HG03521 (cell line): ENCODE measurements around the gene BAX.

ENCODE experiments used
- ATAC-seq: cut with Tn5 transposase; IDR thresholded peaks from one replicate; pipeline ENCODE4 v1.9.1; 2021; ENCODE audit warnings: mild to moderate bottlenecking, moderate library complexity; ENCODE audit not compliant: unreplicated experiment

The BAX gene

DNA sequence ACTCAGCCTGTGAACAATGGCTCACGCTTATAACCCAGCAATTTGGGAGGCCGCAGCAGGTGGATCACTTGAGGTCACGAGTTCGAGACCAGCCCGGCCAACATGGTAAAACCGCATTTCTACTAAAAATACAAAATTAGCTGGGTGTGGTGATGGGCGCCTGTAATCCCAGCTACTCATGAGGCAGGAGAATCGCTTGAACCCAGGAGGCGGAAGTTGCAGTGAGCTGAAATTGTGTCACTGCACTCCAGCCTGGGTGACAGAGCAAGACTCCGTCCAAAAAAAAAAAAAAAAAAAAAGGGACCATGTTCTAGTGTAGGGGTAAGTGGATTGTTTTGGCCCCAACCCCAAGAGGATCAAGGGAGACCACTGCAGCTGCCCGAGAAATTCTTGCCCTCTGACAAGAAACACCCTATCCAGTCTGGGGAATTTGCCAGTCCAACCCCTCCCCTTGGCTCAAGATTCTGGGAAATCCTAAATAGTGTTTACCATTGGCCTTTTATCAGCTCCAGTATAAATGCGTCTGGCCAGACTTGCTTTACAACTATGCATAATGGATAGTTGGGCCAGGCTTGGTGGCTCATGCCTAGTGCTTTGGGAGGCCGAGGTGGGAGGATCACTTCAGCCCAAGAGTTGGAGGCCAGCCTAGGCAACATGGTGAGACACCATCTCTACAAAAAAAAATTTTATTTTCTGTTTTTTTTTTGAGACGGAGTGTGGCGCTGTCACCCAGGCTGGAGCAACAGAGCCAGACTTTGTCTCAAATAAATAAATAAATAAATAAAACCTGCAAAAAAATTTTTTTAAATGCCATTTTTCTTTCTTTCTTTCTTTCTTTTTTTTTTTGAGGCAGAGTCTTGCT lies 26.3 kb upstream of the BAX start:
- no peak for ATAC-seq

DNA sequence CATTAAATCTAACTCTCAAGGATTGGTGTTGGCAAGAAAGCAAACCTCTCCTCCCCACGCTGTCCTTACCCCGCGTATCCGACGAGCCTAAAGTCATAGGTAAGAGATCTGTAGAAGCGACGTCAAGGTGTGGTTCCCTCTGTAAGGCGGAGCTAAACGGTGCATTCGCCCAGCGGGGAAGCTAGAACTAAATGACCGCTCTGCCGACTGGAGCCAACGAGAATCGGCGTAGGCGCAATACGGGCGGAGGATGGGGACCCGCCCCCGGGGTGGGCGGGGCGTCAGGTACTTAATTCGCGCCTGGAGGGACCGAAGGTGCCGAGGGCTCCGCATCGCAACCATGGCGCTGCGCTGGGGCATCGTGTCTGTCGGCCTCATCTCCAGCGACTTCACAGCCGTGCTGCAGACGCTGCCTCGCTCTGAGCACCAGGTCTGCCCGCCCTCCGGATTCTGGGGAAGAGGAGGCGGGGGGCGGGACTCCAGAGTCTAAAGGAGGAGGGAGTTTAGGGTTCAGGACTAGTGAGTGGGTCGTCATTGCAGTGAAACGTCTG lies 21.2 kb upstream of the BAX start, which contains the start of gene DHDH:
DHDH (plus strand) TSS at position 318 of the 551 bp plus-strand sequence; CDS start at position 341, 23 bp downstream.
- no peak for ATAC-seq

DNA sequence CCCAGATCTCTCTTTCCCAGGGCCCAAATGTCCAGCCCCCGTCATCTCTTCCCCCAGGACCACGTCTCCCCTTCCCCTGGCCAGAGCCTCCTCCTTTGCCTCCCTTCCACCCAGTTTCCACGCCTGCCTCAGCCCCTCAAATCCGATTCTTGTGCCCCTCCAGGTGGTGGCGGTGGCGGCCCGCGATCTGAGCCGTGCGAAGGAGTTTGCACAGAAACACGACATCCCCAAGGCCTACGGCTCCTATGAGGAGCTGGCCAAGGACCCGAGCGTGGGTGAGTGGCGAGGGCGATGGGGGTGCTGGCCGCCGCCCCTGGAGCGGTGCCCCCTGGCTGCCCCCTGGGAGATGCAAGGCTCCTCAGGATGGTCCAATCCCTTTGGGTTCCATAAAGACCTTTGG lies 19.8 kb upstream of the BAX start:
- no peak for ATAC-seq

DNA sequence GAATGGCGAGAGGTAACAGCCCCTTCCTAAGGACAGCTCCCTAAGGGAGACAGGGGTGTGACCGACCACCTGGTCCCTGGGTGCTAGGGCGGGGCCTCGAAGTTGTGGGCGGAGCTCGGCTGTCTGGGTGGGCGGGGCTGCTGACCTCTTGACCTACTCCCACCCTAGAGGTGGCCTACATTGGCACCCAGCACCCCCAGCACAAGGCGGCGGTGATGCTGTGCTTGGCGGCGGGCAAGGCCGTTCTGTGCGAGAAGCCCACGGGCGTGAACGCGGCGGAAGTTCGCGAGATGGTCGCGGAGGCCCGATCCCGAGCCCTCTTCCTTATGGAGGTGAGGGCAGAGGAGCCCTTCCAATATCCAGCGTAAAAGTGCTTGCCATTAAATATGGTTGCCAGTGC lies 18.8 kb upstream of the BAX start:
- ATAC-seq = no peak

DNA sequence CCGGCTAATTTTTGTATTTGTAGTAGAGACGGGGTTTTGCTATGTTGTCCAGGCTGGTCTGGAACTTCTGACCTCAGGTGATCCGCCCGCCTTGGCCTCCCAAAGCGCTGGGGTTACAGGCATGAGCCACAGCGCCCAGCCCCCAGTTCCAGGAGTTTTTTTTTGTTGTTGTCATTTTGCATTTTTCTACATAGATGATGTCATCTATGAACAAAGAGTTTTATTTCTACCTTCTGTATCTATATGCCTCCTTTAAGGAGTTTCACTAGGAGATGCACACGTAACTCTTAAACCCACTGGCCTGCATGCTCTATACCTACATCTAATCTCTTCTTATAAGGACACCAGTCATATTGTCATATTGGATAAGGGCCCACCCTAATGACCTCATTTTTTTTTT lies 16.4 kb upstream of the BAX start:
- no peak for ATAC-seq

DNA sequence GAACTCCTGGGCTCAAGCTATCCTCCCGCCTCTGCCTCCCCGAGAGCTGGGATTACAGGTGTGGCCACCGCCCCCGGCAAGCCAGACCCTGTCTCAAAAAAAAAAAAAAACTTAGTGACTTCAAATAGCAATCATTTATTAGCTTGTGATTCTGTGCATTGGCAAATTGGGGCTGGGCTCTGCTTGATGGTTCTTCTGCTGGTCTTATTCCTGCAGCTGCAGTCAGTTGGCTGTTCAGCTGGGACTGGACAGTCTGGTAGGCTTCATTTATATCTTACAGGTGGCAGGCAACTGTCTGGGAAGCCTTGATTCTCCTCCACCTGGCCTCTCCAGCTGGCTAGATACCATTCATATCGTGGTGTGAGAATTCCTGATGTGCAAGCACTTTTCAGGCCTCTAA lies 13.8 kb upstream of the BAX start:
- ATAC-seq = no peak

DNA sequence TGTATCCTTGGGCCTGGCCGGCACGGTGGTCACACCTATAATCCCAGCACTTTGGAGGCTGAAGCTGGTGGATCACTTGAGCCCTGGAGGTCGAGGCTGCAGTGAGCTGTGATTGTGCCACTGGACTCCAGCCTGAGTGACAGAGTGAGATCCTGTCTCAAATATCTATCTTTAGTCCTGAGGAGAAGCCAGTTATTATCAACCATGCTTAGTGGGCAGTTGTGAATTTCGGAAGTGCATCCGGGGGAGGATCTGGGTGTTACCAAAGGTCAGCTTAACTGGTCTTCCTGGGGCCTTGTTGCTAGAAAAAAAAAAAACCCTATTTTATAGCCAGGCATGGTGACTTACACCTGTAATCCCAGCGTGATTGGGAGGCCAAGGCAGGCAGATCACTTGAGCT lies 11.6 kb upstream of the BAX start:
- no peak for ATAC-seq

DNA sequence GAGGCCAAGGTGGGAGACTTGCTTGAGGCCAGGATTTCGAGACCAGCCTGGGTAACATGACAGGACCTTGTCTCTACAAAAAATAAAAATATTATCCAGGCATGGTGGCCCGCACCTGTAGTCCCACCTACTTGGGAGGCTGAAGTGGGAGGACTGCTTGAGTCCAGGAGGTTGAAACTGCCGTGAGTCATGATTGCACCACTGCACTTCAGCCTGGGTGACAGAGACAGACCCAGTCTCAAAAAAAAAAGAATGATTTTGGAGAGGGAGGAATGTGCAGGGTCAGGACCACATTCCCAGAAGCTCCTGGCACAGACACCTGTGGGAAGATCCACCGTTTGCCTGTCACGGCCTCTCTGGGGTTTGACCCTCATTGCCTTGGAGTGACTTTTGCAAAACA lies 9.3 kb upstream of the BAX start:
- ATAC-seq = no peak

DNA sequence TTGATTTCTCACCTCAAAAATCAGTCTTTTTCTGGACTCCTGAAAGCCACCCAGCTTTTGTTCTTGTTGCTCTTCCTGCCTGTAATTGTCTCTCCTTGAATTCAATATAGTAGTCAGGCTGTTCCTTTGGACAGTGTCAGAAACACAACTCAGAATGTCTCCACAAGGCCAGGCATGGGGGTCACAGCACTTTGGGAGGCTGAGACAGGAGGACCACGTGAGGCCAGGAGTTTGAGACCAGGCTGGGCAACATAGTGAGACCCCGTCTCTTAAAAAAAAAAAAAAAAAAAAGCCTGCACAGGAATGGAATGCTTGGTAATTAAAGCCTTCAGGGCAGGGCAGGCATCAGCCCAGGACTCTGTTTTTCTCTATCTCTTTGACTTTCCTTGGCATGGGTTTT lies 8.9 kb upstream of the BAX start:
- no peak for ATAC-seq

DNA sequence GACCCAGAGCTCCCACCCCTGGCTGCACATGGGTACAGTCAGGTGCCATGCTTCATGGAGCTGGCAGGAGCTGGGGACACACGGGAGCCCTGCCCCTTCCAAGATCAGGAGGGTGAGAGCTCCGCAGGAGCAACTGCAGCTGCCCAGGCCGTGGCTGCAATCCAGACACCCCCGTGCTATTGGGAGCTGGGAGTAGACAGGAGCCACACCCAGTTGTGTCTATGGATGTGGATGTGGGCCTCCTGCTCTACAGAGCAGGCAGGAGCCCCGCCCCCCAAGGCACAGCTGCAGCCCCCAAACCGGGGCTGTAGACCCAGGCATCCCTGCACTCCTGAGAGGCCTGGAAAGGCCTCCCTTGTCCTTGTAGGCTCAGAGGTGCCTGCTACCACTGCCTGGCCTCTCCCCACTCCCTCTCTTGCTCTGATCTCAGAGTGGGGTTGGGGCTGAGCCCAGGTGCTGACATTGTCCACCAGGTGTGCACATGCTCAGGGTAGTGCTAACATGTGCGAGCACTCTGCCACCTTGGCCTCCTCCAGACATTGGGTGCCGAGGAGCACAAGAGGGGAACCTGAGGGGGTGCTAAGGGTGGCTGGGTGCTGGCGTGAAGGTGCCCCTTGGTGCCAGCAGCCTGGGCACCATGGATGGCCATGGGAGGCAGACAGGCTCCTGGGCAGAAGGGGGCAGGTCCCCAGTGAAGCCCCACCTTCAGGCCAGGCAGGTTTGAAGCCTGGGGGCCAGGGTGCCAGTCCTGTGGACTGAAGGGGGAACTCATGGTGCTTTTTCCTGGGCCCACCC lies 8.0 kb upstream of the BAX start:
- no peak for ATAC-seq

DNA sequence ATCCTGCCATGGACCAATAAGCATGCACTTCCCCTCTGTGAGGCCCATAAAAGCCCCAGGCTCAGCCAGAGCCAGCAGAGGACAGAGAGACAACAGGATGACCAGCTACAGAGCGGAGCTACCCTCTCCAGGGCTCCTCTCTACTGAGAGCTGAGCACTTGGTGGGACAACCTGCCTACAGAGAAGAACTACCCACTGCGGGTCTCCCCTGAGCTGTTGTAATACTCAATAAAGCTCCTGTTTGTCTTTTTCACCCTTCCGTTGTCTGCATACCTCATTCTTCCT lies 7.5 kb upstream of the BAX start:
- ATAC-seq = no peak

DNA sequence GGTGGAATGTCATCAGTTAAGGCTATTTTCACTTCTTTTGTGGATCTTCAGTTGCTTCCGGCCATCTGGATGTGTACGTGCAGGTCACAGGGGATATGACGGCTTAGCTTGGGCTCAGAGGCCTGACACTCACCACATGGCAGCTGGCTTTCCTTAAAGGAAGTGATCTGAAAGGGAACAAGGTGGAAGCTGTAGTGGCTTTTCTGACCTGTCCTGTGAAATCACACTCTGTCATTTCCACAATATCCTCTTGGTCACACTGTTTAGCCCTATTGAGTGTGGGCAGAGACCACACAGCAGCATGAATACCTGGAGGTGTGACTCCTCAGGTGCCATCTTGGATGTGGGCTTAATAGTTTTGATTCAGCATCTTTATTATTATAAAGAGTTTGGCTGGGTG lies 4.5 kb upstream of the BAX start:
- no peak for ATAC-seq

DNA sequence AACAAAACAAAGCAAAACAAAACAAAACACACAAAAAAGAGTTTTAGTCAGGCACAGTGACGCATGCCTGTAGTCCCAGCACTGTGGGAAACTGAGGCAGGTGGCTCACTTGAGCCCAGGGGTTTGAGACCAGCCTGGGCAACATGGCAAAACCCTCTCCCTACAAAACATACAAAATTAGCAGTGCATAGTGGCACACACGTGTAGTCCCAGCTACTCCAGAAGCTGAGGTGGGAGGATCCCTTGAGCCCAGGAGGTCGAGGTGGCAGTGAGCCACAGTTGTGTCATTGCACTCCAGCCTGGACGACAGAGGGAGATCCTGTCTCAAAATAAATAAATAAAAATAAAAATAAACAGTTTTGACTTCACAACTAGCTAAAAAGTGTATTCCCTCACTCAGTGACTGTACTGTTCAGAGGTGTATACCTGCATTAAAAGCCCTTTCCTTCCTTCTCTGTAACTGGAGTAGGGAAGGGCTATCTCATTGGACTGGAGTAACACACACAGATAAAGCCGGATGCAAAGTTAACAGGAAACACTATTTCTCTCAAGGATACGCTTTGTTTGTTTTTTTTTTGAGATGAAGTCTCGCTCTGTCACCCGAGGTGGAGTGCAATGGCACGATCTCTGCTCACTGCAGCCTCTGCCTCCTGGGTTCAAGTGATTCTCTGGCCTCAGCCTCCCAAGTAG lies 3.7 kb upstream of the BAX start:
- no peak for ATAC-seq

DNA sequence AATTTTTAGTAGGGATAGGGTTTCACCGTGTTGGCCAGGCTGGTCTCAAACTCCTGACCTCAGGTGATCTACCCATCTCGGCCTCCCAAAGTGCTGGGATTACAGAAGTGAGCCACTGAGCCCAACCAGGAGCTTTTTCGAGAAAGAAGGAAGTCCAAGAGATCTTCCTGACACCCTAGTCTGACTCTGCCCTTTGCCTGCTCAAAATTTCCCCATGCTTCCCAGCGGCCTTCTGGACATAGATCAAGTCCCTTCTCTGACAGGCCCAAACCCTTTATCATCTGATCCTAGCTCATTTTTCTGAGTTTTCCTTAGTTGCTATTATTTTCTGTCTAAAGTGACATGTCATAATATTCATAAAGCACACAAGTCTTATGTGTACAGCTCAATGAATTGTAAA lies 1.5 kb upstream of the BAX start:
- ATAC-seq = no peak

DNA sequence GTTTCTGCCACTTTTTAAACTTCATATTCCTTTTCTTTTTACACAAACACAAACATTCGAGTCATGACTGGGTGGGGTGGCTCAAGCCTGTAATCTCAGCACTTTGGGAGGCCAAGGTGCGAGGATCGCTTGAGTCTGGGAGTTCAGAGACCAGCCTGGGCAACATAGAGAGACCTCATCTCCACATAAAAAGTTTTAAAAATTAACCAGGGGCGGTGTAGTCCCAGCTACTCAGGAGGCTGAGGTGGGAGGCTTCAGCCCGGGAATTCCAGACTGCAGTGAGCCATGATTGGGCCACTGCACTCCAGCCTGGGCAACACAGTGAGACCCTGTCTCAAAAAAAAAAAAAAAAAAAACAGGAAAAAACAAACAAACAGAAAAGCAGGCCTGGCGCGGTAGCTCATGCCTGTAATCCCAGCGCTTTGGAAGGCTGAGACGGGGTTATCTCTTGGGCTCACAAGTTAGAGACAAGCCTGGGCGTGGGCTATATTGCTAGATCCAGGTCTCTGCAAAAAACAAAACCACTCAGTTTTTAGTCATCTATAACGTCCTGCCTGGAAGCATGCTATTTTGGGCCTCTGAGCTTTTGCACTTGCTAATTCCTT lies 583 bp upstream of the BAX start:
- no peak for ATAC-seq

DNA sequence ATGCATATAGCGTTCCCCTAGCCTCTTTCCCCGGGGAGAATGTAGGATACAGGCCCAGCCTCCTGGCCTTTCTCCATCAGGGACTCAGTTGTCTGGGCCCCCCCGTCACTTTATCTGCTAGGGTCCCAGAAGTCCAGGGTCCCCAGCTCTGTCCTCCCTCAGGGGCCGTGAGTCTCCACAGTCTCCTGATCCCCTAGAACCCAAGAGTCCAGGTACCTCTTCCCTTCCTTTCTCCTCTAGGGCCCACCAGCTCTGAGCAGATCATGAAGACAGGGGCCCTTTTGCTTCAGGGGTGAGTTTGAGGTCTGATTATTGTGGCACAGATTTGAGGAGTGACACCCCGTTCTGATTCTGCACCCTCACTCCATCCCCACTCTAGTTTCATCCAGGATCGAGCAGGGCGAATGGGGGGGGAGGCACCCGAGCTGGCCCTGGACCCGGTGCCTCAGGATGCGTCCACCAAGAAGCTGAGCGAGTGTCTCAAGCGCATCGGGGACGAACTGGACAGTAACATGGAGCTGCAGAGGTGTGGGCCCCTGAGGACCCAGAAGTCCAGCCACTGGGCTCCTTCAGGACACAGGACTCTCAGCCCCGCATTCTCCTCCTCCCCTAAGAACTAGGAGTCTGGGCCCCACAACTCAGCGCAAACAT lies 758 bp downstream of the BAX start:
- ATAC-seq = no peak

DNA sequence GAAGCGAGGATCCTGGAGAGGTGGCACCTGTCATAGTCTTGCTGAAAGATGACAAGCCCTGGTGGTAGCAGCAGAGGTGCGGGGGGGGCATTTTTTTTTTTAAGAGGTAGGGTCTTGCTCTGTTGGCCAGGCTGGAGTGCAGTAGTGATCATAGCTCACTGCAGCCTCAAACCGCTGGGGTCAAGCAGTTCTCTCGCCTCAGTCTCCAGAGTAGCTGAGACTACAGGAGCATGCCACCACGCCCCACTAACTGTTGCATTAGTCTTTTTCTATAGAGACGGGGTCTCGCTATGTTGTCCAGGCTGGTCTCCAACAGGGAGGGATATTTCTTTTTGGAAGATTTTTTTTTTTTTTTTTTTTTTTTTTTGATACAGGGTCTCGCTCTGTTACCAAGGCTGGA lies 3.3 kb downstream of the BAX start:
- ATAC-seq = no peak

DNA sequence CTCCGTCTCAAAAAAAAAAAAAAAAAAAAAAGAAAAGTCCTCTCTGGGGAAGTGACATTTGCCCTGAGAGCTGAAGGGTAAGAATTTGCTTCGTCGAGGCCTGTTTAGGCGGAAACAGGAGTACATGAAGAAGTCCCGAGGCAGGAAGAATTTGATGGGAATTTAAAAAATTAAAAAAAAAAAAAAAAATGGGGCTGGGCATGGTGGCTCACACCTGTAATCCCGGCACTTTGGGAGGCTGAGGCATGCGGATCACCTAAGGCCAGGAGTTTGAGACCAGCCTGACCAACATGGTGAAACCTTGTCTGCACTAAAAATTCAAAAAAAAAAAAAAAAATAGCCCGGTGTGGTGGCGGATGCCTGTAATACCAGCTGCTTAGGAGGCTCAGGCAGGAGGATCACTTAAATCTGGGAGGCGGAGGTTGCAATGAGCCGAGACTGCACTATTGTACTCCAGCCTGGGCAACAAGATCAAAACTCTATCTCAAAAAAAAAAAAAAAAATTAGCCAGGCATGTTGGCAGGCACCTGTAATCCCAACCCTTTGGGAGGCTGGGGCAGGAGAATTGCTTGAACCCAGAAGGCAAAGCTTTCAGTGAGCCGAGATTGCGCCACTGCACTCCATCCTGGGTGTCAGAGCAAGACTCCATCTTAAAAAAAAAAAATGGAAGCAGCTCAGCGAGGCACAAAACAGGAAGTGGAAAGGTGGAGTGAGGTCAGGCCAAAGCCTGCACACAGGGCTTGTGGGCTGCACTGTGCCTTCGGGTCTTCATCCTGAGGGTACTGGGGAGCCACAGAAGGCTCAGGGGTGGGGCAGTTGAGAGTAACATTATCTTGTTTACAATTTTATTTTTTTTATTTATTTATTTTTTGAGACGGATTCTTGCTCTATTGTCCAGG lies 4.9 kb downstream of the BAX start:
- no peak for ATAC-seq

DNA sequence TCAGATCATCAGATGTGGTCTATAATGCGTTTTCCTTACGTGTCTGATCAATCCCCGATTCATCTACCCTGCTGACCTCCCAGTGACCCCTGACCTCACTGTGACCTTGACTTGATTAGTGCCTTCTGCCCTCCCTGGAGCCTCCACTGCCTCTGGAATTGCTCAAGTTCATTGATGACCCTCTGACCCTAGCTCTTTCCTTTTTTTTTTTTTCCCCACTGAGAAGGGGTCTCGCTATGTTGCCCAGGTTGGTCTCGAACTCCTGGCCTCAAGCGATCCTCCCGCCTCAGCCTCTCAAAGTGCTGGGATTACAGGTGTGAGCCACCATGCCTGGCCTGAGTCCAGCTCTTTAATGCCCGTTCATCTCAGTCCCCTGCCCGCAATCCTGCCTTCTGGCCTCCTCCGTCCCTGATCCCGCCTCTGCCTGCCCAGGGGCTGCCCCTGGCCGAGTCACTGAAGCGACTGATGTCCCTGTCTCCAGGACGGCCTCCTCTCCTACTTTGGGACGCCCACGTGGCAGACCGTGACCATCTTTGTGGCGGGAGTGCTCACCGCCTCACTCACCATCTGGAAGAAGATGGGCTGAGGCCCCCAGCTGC lies 6.5 kb downstream of the BAX start:
- no peak for ATAC-seq
